ENCODE measurements around the gene SRC.

DNA sequence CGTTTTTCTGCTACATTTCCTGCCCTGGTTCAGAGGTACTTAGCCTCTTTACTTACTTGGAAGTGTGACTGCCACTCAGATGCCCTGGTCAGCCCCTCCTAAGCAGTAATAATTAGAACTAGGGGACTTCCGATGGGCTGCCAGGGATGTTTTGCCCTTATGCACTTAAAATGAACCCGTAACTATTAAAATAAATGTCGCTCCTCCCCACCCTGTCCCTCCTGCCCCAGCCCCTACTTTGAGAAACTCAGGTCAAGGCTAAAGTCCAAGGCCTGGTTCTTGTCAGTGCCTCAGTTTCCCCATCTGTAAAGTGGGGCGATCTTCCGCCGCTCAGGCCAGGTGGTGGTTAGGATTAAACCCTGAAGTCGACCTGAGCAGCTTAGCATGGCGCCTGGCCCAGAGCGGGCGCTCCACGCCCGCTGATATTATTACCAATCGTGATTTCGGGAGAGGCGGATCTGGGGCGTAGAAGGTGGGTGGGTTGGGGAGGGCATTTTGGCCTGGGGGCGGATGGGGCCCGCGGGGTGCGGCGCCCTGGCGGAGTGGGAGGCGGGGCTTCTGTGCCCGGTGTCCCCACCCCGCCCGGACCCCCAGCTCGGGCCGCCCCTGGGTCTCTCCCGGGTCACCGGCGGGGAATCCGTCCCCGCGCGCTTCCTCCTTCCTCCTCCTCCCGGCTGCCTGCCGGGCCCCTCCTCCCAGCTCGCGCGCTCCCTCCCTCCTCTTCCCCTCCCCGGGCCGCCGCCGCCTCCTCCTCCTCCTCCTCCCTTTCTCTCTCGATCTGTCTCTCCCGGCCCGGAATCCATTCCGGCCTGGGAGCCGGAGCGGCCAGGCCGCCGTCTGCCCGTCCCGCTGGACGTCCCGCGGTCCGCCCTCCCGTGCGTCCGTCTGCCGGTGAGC, at the start of gene SRC:
- TF ChIP-seq POLR2A (IDR thresholded peaks at IDR 0.05; ENCODE audit: low read depth, low read length) (no peak), SPI1 (IDR thresholded peaks at IDR 0.05; ENCODE audit: low read depth, low read length) (no peak), POLR2AphosphoS5 (IDR thresholded peaks at IDR 0.05; ENCODE audit: low read depth, low read length) (no peak), PAX5 (IDR thresholded peaks at IDR 0.05; ENCODE audit: insufficient read depth, low read length, severe bottlenecking) (no peak), TAF1 (IDR thresholded peaks at IDR 0.05; ENCODE audit: low read depth, low read length) (no peak), POU2F2 (IDR thresholded peaks at IDR 0.05; ENCODE audit: low read depth, low read length) (no peak)
